ENCODE data around the gene SETSIP.
"Not testable (repeated sequence)": the region's sequence is repeated elsewhere in the genome, so short reads cannot be mapped to it uniquely, and the experiment has no call there.

Gene SETSIP, protein sequence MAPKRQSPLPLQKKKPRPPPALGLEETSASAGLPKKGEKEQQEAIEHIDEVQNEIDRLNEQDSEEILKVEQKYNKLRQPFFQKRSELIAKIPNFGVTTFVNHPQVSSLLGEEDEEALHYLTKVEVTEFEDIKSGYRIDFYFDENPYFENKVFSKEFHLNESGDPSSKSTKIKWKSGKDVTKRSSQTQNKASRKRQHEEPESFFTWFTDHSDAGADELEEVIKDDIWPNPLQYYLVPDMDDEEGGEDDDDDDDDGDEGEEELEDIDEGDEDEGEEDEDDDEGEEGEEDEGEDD

GRCh38 chr1:92075311-92075710 is at the start of gene SETSIP:
SETSIP (minus strand) TSS chr1:92075411; CDS start chr1:92075411, 0 bp downstream.
- no peak for DNase-seq (ENCODE audit: low read depth in 1 of 2, low spot score in 1 of 2)

- DNase-seq (ENCODE audit: low read depth in 1 of 2, low spot score in 1 of 2): peak in 1 of 2 donors; percentile 14
Measured at GRCh38 chr1:92123868-92124267, 48.7 kb upstream of the SETSIP start.

DNA sequence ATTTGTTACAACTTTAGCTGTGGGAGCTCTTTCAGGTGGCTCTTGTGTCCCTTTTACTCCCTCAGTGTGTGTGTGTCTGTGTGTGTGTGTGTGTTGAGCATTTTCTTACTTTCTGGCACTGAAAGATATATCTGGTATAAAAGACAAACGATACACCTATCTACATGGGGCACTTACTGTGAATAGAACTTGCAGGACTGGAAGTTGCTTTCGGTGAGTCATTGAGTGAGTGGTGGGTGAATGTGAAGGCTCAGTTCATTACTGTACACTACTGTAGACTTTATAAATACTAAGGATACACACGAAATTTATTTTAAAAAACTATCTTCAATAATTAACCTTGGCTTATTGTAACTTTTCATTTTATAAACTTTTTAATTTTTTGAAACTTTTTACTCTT is 43.6 kb upstream of the SETSIP start:
- DNase-seq (ENCODE audit: low read depth in 1 of 2, low spot score in 1 of 2): no peak

DNA sequence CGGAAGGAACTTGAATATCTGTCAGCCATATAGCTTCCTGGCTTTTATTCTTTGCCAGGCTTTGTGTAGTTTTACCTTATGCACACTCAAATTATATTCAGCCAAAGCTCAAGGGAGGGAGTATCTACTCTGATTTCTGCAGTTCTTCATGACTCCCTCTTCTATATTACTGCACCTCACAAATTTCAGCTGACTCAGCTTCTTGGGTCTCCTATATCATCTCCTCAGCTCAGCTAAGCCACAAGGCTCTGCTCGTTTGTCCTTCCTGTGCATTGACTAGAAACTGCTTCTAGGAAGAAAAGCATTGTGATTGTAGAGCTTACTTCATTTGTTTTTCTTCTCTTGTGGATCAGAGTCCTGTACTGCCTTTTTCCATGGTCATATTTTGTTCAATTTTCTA is 42.3 kb upstream of the SETSIP start:
- no peak for DNase-seq (ENCODE audit: low read depth in 1 of 2, low spot score in 1 of 2)

- no peak for DNase-seq (ENCODE audit: low read depth in 1 of 2, low spot score in 1 of 2)
Measured at GRCh38 chr1:92108631-92109030, 33.4 kb upstream of the SETSIP start.

GRCh38 chr1:92105546-92106081 is 30.4 kb upstream of the SETSIP start:
- DNase-seq (ENCODE audit: low read depth in 1 of 2, low spot score in 1 of 2): no peak

DNA sequence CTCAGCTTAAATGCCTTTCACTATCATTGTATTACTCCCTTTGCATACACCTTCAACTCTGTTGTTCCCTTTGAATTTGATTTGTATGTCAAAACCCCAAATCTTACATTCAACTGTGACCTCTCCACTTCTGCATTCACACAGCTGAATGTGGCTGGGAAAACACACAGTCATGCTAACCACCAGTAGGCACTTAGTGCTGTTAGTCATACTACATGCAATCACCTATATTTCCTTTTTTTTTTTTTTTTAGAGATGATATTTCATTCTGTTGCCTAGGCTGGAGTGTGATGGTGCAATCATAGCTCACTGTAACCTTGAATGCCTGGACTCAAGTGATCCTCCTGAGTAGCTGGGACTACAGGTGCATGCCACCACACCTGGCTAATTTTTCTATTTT is 21.1 kb upstream of the SETSIP start:
- no peak for DNase-seq (ENCODE audit: low read depth in 1 of 2, low spot score in 1 of 2)

DNA sequence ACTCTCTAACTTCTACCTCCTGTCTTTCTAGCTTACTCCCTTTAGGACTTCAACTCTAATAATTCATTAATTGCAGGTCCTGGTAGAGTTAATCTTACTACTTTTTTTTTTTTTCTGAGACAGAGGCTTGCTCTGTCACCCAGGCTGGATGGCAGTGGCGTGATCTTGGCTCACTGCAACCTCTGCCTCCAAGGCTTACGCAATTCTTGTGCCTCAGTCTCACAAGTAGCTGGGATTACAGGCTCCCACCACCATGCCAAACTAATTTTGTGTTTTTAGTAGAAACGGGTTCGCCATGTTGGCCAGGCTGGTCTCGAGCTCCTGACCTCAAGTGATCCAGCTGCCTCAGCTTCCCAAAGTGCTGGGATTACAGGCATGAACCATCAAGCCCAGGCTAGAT is 20.7 kb upstream of the SETSIP start:
- no peak for DNase-seq (ENCODE audit: low read depth in 1 of 2, low spot score in 1 of 2)

- DNase-seq (ENCODE audit: low read depth in 1 of 2, low spot score in 1 of 2): no peak
Measured at GRCh38 chr1:92094595-92094994, 19.4 kb upstream of the SETSIP start.

- DNase-seq (ENCODE audit: low read depth in 1 of 2, low spot score in 1 of 2): no peak
Measured at GRCh38 chr1:92094090-92094489, 18.9 kb upstream of the SETSIP start.

DNA sequence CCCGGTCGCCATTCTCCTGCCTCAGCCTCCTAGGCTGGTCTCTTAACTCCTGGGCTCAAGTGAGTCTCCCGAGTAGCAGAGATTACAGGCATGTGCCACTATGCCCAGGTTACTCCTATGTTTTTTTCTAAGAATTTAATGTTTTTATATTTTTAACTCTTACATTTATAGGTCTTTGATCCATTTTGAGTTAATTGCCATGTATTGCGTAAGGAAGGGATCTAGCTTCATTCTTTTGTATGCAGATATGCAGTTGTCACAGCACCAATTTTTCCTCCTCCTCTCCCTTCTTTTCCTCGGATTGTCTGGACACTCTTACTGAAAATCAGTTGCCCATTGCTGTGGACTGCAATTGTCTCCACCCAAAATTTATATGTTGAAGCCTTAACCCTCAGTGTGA is 16.4 kb upstream of the SETSIP start:
- no peak for DNase-seq (ENCODE audit: low read depth in 1 of 2, low spot score in 1 of 2)

GRCh38 chr1:92087542-92087941 is 12.3 kb upstream of the SETSIP start:
- DNase-seq (ENCODE audit: low read depth in 1 of 2, low spot score in 1 of 2): no peak

DNA sequence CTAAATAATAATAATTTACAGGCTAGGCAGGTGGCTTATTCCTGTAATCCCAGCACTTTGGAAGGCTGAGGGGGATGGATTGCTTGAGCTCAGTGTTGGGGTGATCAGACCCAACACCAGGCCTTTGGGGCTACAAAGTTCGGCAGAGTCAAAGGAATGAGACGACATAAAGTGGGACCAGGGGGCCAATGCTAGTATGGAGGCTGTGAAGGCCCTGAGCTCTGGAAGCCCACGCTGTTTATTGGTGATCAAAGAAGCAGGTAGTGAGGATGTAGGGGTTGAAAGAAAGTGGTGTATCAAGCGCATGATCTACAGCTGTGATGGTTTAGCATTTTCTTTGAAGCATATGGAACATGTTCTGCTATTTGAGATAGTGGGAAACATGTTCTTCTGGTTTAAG is 10.5 kb upstream of the SETSIP start:
- no peak for DNase-seq (ENCODE audit: low read depth in 1 of 2, low spot score in 1 of 2)

DNA sequence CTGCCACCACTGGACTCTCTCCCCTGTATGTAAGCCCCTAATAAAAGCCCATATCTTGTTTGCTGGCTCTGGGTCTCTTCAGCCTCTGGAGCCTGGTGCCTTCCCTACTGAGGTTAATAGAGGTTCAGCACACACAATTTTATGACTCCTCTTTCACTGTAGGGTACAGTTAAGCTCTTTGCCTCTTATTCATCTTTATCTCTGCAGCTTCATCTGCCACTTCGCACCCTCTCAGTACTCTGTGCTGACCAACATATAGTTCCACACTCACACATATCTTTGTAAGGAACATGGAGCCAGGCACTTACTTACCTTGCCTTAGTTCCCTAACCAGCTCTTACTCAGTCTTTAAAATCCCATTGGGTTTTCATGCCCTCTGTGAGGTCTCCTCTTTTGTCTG is 9.4 kb upstream of the SETSIP start:
- DNase-seq (ENCODE audit: low read depth in 1 of 2, low spot score in 1 of 2): no peak

DNA sequence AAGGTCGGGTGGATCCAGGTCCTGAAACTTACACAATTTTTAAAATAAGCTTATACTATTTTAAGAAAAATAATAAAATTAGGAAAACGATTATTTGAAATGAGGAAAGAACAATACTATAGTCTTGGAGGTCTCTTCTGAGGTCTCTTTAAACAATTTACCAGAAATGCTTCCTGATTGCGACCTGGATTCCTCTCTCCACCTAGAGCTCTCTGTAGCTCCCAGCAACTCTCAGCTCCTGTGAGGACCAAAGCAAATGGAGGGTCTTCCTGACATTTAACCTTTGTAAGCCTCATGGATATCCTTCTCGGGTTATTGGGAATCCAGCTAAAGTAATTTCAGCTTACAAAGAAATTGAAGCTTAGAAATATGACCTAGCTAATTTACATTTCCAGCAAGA is 5.8 kb upstream of the SETSIP start:
- DNase-seq (ENCODE audit: low read depth in 1 of 2, low spot score in 1 of 2): no peak

DNA sequence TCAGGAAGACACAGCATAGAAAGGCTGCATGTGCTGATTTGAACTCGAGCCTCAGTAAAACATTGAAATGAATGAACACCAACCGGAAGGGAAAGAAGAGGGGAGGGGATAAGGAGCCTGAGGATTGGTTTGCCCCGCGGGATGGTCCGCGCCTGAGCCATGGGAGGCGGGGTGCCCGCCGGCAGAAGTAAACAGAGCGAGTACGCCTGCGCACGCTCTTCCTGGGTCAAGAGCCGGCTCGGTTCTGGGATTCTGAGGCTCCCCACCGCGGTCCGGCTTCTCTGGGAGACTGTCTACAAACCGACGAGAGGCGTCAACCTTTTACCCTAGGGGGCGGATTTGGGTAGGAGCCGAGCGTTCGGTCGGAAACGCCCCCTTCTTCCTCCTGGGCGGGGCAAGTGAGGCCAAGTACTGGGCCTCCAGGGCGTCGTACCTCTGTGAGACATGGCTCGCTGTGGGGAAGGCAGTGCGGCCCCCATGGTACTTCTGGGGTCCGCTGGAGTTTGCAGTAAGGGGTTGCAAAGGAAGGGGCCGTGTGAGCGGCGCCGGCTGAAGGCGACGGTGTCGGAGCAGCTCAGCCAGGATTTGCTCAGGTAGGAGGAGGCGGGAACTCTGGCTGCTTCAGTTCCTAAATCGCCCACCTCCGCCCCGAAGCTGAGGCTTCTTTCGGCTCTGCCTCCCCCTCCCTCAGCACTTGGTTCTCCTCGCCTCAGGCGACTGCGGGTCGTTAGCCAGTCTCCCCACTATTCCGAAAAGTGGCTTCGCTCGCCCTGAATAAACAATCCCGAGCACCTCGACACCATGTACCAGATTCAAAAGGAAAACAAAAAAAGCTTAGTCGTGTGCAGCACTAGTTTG is 5.1 kb upstream of the SETSIP start, which contains the start of gene BTBD8:
TSS of gene BTBD8 (plus strand) at position 218 of the 858 bp plus-strand sequence. CDS start at position 445, 227 bp downstream.
- peak; percentile 63 to 76 for DNase-seq (ENCODE audit: low read depth in 1 of 2, low spot score in 1 of 2)

DNA sequence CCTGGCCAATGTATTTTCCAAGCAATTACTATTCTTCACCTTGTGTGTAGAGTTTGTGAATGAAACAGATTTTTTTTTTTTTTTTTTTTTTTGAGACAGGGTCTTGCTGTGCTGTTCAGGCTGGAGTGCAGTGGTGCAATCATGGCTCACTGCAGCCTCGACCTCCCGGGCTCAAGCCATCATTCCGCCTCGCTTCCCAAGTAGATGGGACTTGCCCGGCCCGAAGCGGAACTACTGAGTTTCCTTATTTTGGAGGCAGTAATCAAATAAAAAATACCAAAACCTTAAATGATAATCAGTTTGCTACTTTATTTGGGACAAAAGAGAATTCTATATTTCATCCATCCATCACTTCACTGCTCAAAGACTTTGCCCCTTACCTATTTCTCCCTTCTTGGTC is 4.2 kb upstream of the SETSIP start:
- DNase-seq (ENCODE audit: low read depth in 1 of 2, low spot score in 1 of 2): no peak

DNA sequence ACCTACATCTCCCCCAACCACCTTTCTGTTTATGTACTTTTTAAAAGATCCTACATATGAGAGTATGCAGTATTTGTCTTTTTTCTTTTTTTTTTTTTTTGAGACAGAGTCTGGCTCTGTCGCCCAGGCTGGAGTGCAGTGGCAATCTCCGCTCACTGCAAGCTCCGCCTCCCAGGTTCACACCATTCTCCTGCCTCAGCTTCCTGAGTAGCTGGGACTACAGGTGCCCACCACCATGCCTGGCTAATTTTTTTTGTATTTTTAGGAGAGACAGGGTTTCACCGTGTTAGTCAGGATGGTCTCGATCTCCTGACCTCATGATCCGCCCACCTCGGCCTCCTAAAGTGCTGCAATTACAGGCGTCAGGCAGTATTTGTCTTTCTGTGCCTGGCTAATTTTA is 2.9 kb upstream of the SETSIP start:
- DNase-seq (ENCODE audit: low read depth in 1 of 2, low spot score in 1 of 2): not testable (repeated sequence)

GRCh38 chr1:92076363-92076762 is 1.2 kb upstream of the SETSIP start:
- DNase-seq (ENCODE audit: low read depth in 1 of 2, low spot score in 1 of 2): no peak

GRCh38 chr1:92074446-92074845 is 765 bp downstream of the SETSIP start:
- DNase-seq (ENCODE audit: low read depth in 1 of 2, low spot score in 1 of 2): not testable (repeated sequence)

GRCh38 chr1:92070892-92071291 is 4.3 kb downstream of the SETSIP start:
- no peak for DNase-seq (ENCODE audit: low read depth in 1 of 2, low spot score in 1 of 2)

DNA sequence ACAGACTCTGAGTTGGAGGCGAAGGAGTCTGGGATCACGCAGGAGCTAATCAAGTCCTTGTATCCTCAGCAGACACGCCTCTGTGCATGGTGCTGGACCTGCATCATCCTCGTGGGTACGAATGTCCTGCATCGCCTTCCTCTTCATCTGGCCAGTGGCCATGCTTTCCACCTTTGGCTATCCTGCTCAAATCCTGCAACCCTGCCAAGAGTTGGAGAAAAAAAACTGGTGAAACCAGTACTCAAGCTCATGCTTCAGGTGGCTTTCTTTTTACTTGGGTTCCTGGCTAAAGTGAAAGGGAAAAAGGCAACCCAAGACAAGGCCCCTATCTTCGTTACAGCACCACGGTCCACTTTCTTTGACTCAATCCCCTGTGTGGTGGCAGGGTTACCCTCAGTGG is 8.9 kb downstream of the SETSIP start:
- no peak for DNase-seq (ENCODE audit: low read depth in 1 of 2, low spot score in 1 of 2)
